GM12801 (cell line): Measurements from ENCODE around the gene AGBL5.

ENCODE experiments used
- TF ChIP-seq, protein P1 (sequence below): IDR thresholded peaks from one replicate; pipeline ENCODE4 v1.5.1; 2011; ENCODE audit warnings: control low read depth; ENCODE audit not compliant: insufficient read length; ENCODE audit errors: extremely low read depth

AGBL5 gene

DNA sequence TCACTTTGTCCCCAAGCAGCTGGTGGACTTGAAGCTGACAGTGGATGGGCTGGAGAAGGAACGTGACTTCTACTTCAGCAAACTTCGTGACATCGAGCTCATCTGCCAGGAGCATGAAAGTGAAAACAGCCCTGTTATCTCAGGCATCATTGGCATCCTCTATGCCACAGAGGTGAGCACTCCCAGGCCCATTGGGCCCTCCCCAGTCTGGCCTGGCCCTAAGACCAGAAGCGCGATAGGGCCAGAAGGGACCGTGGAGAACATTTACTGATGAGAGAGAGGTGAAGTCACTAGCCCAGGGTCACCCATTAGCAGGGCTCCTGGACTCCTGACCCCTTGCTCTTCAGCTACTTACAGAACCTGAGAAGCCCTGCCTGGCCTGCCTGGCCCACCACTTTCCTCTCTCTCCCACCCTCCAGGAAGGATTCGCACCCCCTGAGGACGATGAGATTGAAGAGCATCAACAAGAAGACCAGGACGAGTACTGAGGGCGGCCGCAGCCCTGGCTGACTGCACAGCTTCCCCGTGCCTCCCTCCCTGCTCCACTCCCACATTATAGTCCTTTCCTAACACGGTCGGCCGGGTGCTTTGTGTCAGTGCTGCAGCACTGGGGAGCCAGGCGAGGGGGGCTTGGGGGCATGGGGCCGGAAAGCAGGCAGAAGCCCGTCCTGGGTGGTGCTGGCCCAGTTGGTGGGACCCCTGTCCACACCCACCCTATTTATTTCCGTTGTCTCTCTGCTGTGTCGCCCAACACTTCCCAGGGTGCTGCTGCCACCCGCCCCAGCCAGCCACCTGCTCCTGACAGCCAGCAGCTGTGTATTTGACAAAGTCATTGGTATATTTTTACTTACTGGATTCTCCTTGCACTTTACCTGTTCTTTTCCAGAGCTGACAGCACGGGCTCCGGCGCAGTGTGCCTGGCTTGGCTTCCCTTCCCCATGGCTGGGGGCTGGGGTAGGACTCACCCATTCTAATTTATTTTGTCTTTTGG lies 25.3 kb upstream of the AGBL5 start:
- TF ChIP-seq, protein P1, sequence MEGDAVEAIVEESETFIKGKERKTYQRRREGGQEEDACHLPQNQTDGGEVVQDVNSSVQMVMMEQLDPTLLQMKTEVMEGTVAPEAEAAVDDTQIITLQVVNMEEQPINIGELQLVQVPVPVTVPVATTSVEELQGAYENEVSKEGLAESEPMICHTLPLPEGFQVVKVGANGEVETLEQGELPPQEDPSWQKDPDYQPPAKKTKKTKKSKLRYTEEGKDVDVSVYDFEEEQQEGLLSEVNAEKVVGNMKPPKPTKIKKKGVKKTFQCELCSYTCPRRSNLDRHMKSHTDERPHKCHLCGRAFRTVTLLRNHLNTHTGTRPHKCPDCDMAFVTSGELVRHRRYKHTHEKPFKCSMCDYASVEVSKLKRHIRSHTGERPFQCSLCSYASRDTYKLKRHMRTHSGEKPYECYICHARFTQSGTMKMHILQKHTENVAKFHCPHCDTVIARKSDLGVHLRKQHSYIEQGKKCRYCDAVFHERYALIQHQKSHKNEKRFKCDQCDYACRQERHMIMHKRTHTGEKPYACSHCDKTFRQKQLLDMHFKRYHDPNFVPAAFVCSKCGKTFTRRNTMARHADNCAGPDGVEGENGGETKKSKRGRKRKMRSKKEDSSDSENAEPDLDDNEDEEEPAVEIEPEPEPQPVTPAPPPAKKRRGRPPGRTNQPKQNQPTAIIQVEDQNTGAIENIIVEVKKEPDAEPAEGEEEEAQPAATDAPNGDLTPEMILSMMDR, result no peak

- TF ChIP-seq, protein P1, result no peak
Observed at GRCh38 chr2:27027211-27027651, 24.2 kb upstream of the AGBL5 start.

GRCh38 chr2:27029051-27029450 lies 22.4 kb upstream of the AGBL5 start:
- TF ChIP-seq, protein P1, result no peak

GRCh38 chr2:27032495-27033252 lies 18.8 kb upstream of the AGBL5 start, which contains the start of gene TMEM214:
Gene TMEM214 (plus strand): TSS chr2:27032965. CDS start chr2:27033016, 51 bp downstream.
- TF ChIP-seq, protein P1, result no peak

GRCh38 chr2:27033253-27033852 lies 18.1 kb upstream of the AGBL5 start:
- TF ChIP-seq, protein P1, result no peak

DNA sequence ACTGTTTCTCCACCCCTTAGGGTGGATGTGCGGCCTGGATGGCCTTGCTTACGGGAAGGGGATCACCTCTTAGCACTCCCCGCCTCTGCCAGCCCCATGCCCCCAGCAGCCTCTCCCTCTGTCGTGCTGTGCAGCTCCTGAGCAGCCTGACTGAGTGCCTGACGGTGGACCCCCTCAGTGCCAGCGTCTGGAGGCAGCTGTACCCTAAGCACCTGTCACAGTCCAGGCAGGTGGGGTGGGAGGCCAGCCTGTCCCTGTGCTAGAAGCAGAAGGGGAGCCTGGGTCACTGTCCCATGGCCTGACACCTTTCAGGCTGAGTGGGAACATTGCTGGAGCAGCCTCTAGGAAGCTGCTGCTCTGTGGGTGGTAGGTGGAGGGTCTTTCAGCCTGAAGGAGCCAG lies 13.5 kb upstream of the AGBL5 start:
- TF ChIP-seq, protein P1, result no peak

- TF ChIP-seq, protein P1, result no peak
Observed at GRCh38 chr2:27038631-27039339, 12.7 kb upstream of the AGBL5 start.
